ENCODE results near the gene MKX. TPM values are rescaled to one million over a fixed set of nuclear protein-coding genes. Genes with fewer than 3 reads are reported as not detected.

The MKX gene
- total RNA-seq, 1 donor from 2014 or later: 0.42 TPM

DNA sequence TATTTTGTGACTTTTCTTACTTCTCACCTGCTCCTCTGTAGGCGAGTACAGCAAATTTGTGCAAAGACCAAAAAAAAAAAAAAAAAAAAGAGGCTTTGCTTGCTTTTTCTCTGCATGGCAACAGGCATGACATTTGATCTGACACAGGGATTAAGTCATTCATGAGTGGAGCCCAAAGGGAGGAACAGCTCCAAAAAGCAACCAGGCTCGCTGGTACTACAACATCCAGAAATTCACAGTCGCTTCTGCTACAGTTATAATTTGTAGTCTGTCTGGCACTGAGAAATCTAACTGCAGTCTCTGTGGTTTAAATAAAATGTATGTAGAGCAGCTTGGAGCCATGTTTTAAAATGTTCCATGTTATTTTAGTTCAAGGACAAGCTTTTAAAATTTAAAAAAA lies 31.7 kb downstream of the MKX start:
- Mint-ChIP-seq H3K27me3 (ENCODE audit: unreplicated experiment) (no peaks in the 10 kb centered on the region), H3K4me1 (ENCODE audit: low read depth, unreplicated experiment) (peaks cover 38% of the 10 kb centered on the region), H3K4me3 (ENCODE audit: unreplicated experiment) (no peak overlapping the region), H3K9me3 (ENCODE audit: unreplicated experiment) (peaks cover 2% of the 10 kb centered on the region), H3K27ac (ENCODE audit: unreplicated experiment) (no peak overlapping the region), H3K36me3 (ENCODE audit: unreplicated experiment) (no peaks in the 10 kb centered on the region)
- TF ChIP-seq, protein P1, sequence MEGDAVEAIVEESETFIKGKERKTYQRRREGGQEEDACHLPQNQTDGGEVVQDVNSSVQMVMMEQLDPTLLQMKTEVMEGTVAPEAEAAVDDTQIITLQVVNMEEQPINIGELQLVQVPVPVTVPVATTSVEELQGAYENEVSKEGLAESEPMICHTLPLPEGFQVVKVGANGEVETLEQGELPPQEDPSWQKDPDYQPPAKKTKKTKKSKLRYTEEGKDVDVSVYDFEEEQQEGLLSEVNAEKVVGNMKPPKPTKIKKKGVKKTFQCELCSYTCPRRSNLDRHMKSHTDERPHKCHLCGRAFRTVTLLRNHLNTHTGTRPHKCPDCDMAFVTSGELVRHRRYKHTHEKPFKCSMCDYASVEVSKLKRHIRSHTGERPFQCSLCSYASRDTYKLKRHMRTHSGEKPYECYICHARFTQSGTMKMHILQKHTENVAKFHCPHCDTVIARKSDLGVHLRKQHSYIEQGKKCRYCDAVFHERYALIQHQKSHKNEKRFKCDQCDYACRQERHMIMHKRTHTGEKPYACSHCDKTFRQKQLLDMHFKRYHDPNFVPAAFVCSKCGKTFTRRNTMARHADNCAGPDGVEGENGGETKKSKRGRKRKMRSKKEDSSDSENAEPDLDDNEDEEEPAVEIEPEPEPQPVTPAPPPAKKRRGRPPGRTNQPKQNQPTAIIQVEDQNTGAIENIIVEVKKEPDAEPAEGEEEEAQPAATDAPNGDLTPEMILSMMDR (IDR thresholded peaks at IDR 0.05; ENCODE audit: partially characterized antibody, unreplicated experiment): no peak
- DNase-seq: no peak

DNA sequence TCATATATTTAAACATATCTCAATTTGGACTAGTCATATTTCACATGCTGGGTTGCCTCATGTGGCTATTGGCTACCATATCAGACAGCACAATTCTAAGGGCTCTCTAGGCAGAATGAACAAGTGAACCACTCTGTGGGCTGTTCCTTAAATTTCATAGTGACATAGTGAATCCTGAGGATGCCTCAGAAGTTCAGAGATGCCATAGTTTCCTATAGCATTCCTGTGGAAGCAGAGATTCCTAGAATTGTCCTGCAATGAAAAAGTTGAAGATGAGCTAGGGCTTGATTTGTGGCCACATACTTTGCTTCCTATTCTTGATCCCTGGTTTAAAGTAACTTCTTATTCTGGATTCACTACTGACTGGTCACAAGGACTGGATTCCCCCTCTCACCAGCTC lies 35.6 kb downstream of the MKX start:
- TF ChIP-seq, protein P1 (IDR thresholded peaks at IDR 0.05; ENCODE audit: partially characterized antibody, unreplicated experiment): no peak
- Mint-ChIP-seq H3K27me3 (ENCODE audit: unreplicated experiment) (peaks cover 2% of the 10 kb centered on the region), H3K4me1 (ENCODE audit: low read depth, unreplicated experiment) (peaks cover 15% of the 10 kb centered on the region), H3K9me3 (ENCODE audit: unreplicated experiment) (no peaks in the 10 kb centered on the region), H3K4me3 (ENCODE audit: unreplicated experiment) (no peak overlapping the region), H3K27ac (ENCODE audit: unreplicated experiment) (no peak overlapping the region), H3K36me3 (ENCODE audit: unreplicated experiment) (no peaks in the 10 kb centered on the region)
- DNase-seq: no peak

DNA sequence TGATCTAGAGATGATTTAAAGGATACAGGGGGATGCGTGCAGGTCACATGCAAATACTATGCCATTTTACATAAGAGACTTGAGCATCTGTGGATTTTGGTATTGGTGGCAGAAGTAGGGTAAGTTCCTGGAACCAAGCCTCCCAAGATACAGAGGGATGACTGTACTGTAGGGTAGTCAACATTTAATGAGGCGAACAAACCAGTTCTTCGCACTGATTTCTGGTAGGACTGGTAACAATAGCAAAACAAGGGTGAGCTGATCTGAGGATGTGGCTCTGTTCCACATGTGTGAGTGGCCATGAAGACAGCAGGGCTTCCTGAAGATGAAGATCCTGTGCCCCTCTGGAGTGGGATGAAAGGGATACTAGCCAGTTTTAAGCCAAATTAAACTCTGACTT lies 36.3 kb downstream of the MKX start:
- Mint-ChIP-seq H3K4me3 (ENCODE audit: unreplicated experiment) (no peak overlapping the region), H3K4me1 (ENCODE audit: low read depth, unreplicated experiment) (peaks cover 8% of the 10 kb centered on the region), H3K36me3 (ENCODE audit: unreplicated experiment) (no peaks in the 10 kb centered on the region), H3K27ac (ENCODE audit: unreplicated experiment) (no peak overlapping the region), H3K9me3 (ENCODE audit: unreplicated experiment) (no peaks in the 10 kb centered on the region), H3K27me3 (ENCODE audit: unreplicated experiment) (peaks cover 2% of the 10 kb centered on the region)
- TF ChIP-seq, protein P1 (IDR thresholded peaks at IDR 0.05; ENCODE audit: partially characterized antibody, unreplicated experiment): no peak
- DNase-seq: no peak

DNA sequence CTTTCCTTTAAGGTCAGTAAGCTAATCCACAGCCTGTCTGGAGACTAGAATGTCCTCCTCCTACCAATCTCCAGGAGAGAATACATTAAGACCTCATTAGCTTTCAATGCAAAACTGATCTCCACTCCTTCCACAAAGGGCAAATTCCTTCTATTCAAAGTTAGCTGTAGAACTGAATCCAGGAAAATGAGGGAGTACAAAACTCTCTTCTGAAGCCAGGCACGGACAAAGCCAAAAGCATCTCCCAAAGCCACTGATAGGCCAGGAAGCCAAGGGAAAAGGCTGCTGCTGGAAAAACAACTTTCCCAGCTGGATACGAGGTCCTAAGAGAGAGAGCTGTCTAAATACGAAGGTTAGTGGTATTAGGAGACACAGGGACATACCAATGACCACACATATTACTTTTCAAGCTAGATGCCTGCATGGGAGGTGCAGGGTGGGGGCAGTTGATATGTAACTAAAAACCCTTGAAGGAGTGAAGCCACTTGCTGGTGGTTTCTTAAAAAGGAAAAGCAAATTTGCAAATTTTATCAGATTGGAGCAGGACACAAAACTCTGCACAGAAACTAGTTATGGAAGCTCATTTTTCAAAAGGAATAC lies 43.6 kb downstream of the MKX start:
- H3K27ac Mint-ChIP-seq (ENCODE audit: unreplicated experiment): no peak overlapping the region
- H3K4me1 Mint-ChIP-seq (ENCODE audit: low read depth, unreplicated experiment): peaks cover 31% of the 10 kb centered on the region
- DNase-seq: no peak
- TF ChIP-seq, protein P1 (IDR thresholded peaks at IDR 0.05; ENCODE audit: partially characterized antibody, unreplicated experiment): no peak
- no peaks in the 10 kb centered on the region for H3K9me3 Mint-ChIP-seq (ENCODE audit: unreplicated experiment)
- no peaks in the 10 kb centered on the region for H3K36me3 Mint-ChIP-seq (ENCODE audit: unreplicated experiment)
- H3K27me3 Mint-ChIP-seq (ENCODE audit: unreplicated experiment): peaks cover 4% of the 10 kb centered on the region
- H3K4me3 Mint-ChIP-seq (ENCODE audit: unreplicated experiment): no peak overlapping the region

DNA sequence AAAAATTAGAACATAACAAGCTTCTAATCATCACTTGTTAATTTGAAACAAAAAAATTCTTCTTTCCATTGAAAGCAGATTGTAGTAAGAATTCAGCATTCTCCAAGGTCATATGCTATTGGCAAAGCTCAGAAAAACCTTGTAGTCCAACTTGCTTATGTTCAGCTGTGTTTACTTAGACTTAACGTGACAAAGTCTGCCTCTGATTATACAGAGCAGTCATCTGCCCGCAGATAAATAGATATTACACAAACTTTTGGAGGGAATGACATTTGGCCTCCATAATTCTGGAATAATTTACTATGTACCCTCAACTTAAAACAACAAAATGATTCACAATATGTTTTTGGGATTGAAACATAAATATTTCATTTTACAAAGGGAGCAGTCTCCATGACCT lies 45.8 kb downstream of the MKX start:
- Mint-ChIP-seq H3K27me3 (ENCODE audit: unreplicated experiment) (peaks cover 2% of the 10 kb centered on the region), H3K4me1 (ENCODE audit: low read depth, unreplicated experiment) (peaks cover 31% of the 10 kb centered on the region), H3K9me3 (ENCODE audit: unreplicated experiment) (no peaks in the 10 kb centered on the region), H3K27ac (ENCODE audit: unreplicated experiment) (no peak overlapping the region), H3K36me3 (ENCODE audit: unreplicated experiment) (no peaks in the 10 kb centered on the region), H3K4me3 (ENCODE audit: unreplicated experiment) (no peak overlapping the region)
- TF ChIP-seq, protein P1 (IDR thresholded peaks at IDR 0.05; ENCODE audit: partially characterized antibody, unreplicated experiment): no peak
- no peak for DNase-seq

Measured in glutamatergic neuron (in vitro differentiated cells).